ENCODE measurements around the gene RBFOX1. TPM values are rescaled to one million over a fixed set of nuclear protein-coding genes. Genes with fewer than 3 reads are reported as not detected.

Gene RBFOX1
- total and polyA plus RNA-seq, 11 donors, result 13.4 to 68.1 (median 48.2) TPM

DNA sequence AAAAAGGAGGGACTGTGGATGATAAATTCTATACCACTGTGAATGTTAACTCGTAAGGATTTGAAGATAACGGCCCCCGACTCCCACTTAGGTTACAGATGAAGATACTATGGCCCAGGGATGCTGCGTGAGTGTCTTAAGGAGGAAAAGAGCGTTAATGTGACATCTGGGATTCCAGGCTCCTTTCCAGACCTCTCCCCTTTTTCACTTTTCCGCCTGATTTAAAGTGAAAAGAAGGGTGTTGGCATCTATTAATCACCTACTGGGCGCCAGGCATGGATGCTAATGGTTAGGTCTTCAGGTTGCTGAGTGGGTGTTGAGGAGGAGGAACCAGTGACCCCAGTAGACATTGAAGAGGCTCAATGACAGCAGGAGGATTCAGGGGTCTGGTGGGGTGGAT is 117.8 kb downstream of the RBFOX1 start:
- peaks cover 0 to 12% (median 0%) of the 10 kb centered on the region in 12 donors for H3K4me1 ChIP-seq
- 64 to 78% (median 69%) methylated on average over 7 of the region's 7 CpGs for WGBS, 4 donors
- no peak overlapping the region for H3K27ac ChIP-seq
- TF ChIP-seq POLR2A (IDR thresholded peaks at IDR 0.05), result no peak
- TF ChIP-seq, protein P1, sequence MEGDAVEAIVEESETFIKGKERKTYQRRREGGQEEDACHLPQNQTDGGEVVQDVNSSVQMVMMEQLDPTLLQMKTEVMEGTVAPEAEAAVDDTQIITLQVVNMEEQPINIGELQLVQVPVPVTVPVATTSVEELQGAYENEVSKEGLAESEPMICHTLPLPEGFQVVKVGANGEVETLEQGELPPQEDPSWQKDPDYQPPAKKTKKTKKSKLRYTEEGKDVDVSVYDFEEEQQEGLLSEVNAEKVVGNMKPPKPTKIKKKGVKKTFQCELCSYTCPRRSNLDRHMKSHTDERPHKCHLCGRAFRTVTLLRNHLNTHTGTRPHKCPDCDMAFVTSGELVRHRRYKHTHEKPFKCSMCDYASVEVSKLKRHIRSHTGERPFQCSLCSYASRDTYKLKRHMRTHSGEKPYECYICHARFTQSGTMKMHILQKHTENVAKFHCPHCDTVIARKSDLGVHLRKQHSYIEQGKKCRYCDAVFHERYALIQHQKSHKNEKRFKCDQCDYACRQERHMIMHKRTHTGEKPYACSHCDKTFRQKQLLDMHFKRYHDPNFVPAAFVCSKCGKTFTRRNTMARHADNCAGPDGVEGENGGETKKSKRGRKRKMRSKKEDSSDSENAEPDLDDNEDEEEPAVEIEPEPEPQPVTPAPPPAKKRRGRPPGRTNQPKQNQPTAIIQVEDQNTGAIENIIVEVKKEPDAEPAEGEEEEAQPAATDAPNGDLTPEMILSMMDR (IDR thresholded peaks at IDR 0.05), result no peak
- no peak for DNase-seq
- H3K4me3 ChIP-seq, result no peak overlapping the region
- no peaks in the 10 kb centered on the region for H3K36me3 ChIP-seq
- ATAC-seq, result no peak
- H3K27me3 ChIP-seq, result no peaks in the 10 kb centered on the region
- intact Hi-C loops (cut with DNase I), result loop anchor here in 1 of 10 donors (10.0 kb wide), 1 partner anchor 56 kb away; no protein-coding TSS in a partner anchor
- peaks cover 0 to 10% (median 0%) of the 10 kb centered on the region in 12 donors for H3K9me3 ChIP-seq

DNA sequence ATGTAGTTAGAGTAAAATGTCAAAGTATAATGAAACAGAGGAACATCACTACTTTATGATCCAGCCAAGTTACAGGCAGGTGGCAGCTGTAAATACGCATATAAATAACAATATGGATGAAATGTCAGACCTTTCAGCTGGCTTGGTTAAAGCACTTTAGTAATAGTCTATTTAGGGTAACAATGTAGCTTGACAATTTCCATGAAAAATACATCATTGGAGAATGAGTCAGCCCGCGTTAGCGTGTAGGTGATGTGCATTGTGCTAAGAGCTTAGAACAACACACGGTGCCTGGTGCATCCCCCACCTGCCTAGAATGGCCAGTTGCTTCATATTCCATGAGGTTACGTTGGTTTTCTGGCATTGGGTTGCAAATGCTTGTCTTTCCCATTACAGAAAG is 119.4 kb downstream of the RBFOX1 start:
- intact Hi-C loops (cut with DNase I), result loop anchor here in 1 of 10 donors (10.0 kb wide), 1 partner anchor 57 kb away; no protein-coding TSS in a partner anchor
- peaks cover 0 to 12% (median 0%) of the 10 kb centered on the region in 12 donors for H3K9me3 ChIP-seq
- no peak for TF ChIP-seq POLR2A (IDR thresholded peaks at IDR 0.05)
- TF ChIP-seq, protein P1 (IDR thresholded peaks at IDR 0.05), result no peak
- no peak overlapping the region for H3K4me3 ChIP-seq
- ATAC-seq (no peak), DNase-seq (no peak)
- peaks cover 0 to 12% (median 0%) of the 10 kb centered on the region in 12 donors for H3K4me1 ChIP-seq
- H3K36me3 ChIP-seq, result no peaks in the 10 kb centered on the region
- H3K27ac ChIP-seq, result no peak overlapping the region
- H3K27me3 ChIP-seq, result no peaks in the 10 kb centered on the region
- WGBS, 4 donors, result 84 to 90% (median 85%) methylated on average over 6 of the region's 6 CpGs

DNA sequence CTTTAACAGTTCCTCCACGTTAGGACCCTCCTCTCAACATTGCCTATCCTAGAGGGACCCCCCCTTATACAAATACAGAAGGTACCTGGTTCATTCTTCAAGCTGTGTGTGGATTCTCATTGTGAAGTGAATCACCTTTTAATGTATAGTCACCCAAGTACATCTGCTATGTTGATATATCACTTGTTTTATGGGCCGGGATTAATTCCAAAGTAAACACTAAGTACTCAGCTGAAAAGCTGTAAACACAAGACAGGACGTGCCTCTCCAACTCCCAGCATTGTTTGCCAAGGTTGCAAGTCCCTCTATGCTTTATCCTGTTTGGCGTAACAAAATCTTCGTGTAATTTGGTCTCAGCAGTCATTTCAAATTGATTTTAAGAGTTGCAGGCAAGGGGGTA is 123.6 kb downstream of the RBFOX1 start:
- DNase-seq (no peak), ATAC-seq (no peak)
- H3K27me3 ChIP-seq, result no peaks in the 10 kb centered on the region
- H3K27ac ChIP-seq, result no peak overlapping the region
- H3K36me3 ChIP-seq, result no peaks in the 10 kb centered on the region
- no peak overlapping the region for H3K4me3 ChIP-seq
- intact Hi-C loops (cut with DNase I), result loop anchor here in 1 of 10 donors (10.0 kb wide), 1 partner anchor 61 kb away; no protein-coding TSS in a partner anchor
- TF ChIP-seq POLR2A (IDR thresholded peaks at IDR 0.05), result no peak
- TF ChIP-seq, protein P1 (IDR thresholded peaks at IDR 0.05), result no peak
- H3K9me3 ChIP-seq, result peaks cover 0 to 12% (median 0%) of the 10 kb centered on the region in 12 donors
- peaks cover 0 to 2% (median 0%) of the 10 kb centered on the region in 12 donors for H3K4me1 ChIP-seq
- 73 to 78% (median 75%) methylated on average over 5 of the region's 5 CpGs for WGBS, 4 donors

DNA sequence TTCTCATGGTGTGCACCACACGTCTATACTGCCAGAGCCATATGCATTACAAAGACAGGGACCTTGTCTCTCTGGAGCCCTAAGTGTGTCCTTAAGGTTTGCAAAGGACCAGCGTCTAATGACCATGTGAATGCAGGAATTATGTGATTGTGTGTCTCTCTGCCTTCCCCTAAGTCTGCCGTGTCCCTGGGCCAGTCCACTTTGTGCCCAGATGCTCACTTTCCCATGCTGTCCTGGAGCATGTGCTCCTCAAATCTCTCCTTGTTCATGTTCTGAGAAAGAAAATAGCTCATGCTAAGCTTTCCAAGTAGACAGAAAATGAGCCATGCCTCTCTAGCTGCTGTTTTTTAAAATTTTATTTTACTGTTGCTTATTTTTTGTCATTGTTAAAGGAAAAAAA is 125.5 kb downstream of the RBFOX1 start:
- H3K4me3 ChIP-seq, result no peak overlapping the region
- no peaks in the 10 kb centered on the region for H3K36me3 ChIP-seq
- TF ChIP-seq, protein P1 (IDR thresholded peaks at IDR 0.05), result no peak
- TF ChIP-seq POLR2A (IDR thresholded peaks at IDR 0.05), result no peak
- intact Hi-C loops (cut with DNase I), result loop anchor here in 1 of 10 donors (10.0 kb wide), 1 partner anchor 63 kb away; no protein-coding TSS in a partner anchor
- H3K27me3 ChIP-seq, result no peaks in the 10 kb centered on the region
- WGBS, 4 donors, result 70 to 83% (median 73%) methylated on average over 3 of the region's 3 CpGs
- H3K27ac ChIP-seq, result no peak overlapping the region
- ATAC-seq (no peak), DNase-seq (no peak)
- H3K4me1 ChIP-seq, result no peaks in the 10 kb centered on the region
- H3K9me3 ChIP-seq, result peaks cover 0 to 12% (median 0%) of the 10 kb centered on the region in 12 donors

Data from heart left ventricle (tissue), 16 donors.